ENCODE results near the gene ZNF746. TPM values are rescaled to one million over a fixed set of nuclear protein-coding genes. Genes with fewer than 3 reads are reported as not detected.

Gene ZNF746
- total and polyA plus RNA-seq, 2 of the 13 experiments (the other 11 are each of a cell fraction or from before 2014, with no cell fraction given): 3.8 to 8.1 TPM

GRCh38 chr7:149497467-149498261 is at the start of gene ZNF746 (continued):
- peak; percentile 68; the same call in 1 of the 3 replicates for TF ChIP-seq MXI1 (IDR thresholded peaks at IDR 0.05; ENCODE audit: borderline replicate concordance, low read depth, low read length)
- 0 out of 2 replicates have a peak, but pooled peaks have one; percentile 26 for TF ChIP-seq ZNF543 (CRISPR knock-in tag; IDR thresholded peaks at IDR 0.05)
- TF ChIP-seq ARNT2 (CRISPR knock-in tag; IDR thresholded peaks at IDR 0.05; ENCODE audit: low read depth): peak; percentile 47; the same call in 1 of the 2 replicates
- TF ChIP-seq ZFX (CRISPR knock-in tag; IDR thresholded peaks at IDR 0.05; ENCODE audit: low read depth): peak; percentile 74
- TF ChIP-seq ZNF720 (CRISPR knock-in tag; IDR thresholded peaks at IDR 0.05): no peak
- peak; percentile 99 for TF ChIP-seq ZFP36 (IDR thresholded peaks at IDR 0.05; ENCODE audit: borderline replicate concordance, low read depth, low read length, partially characterized antibody)
- TF ChIP-seq, protein P1, sequence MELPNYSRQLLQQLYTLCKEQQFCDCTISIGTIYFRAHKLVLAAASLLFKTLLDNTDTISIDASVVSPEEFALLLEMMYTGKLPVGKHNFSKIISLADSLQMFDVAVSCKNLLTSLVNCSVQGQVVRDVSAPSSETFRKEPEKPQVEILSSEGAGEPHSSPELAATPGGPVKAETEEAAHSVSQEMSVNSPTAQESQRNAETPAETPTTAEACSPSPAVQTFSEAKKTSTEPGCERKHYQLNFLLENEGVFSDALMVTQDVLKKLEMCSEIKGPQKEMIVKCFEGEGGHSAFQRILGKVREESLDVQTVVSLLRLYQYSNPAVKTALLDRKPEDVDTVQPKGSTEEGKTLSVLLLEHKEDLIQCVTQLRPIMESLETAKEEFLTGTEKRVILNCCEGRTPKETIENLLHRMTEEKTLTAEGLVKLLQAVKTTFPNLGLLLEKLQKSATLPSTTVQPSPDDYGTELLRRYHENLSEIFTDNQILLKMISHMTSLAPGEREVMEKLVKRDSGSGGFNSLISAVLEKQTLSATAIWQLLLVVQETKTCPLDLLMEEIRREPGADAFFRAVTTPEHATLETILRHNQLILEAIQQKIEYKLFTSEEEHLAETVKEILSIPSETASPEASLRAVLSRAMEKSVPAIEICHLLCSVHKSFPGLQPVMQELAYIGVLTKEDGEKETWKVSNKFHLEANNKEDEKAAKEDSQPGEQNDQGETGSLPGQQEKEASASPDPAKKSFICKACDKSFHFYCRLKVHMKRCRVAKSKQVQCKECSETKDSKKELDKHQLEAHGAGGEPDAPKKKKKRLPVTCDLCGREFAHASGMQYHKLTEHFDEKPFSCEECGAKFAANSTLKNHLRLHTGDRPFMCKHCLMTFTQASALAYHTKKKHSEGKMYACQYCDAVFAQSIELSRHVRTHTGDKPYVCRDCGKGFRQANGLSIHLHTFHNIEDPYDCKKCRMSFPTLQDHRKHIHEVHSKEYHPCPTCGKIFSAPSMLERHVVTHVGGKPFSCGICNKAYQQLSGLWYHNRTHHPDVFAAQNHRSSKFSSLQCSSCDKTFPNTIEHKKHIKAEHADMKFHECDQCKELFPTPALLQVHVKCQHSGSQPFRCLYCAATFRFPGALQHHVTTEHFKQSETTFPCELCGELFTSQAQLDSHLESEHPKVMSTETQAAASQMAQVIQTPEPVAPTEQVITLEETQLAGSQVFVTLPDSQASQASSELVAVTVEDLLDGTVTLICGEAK (IDR thresholded peaks at IDR 0.05): no peak
- TF ChIP-seq, protein P1 (CRISPR knock-in tag; IDR thresholded peaks at IDR 0.05): no peak
- peak; percentile 61; the same call in 1 of the 2 replicates for TF ChIP-seq KMT2A (CRISPR knock-in tag; IDR thresholded peaks at IDR 0.05)
- 0 out of 2 replicates have a peak, but pooled peaks have one; percentile 17 for TF ChIP-seq REPIN1 (CRISPR knock-in tag; IDR thresholded peaks at IDR 0.05; ENCODE audit: borderline replicate concordance, low read depth)
- TF ChIP-seq NAIF1 (CRISPR knock-in tag; IDR thresholded peaks at IDR 0.05; ENCODE audit: borderline replicate concordance): no peak
- TF ChIP-seq ZNF484 (CRISPR knock-in tag; IDR thresholded peaks at IDR 0.05; ENCODE audit: borderline replicate concordance, low read depth): no peak
- peak; percentile 43; the same call in 1 of the 2 replicates for TF ChIP-seq ARID4A (CRISPR knock-in tag; IDR thresholded peaks at IDR 0.05; ENCODE audit: borderline replicate concordance)
- TF ChIP-seq ZNF558 (CRISPR knock-in tag; IDR thresholded peaks at IDR 0.05; ENCODE audit: borderline replicate concordance): no peak
